ENCODE measurements around the gene PTX4.

DNA sequence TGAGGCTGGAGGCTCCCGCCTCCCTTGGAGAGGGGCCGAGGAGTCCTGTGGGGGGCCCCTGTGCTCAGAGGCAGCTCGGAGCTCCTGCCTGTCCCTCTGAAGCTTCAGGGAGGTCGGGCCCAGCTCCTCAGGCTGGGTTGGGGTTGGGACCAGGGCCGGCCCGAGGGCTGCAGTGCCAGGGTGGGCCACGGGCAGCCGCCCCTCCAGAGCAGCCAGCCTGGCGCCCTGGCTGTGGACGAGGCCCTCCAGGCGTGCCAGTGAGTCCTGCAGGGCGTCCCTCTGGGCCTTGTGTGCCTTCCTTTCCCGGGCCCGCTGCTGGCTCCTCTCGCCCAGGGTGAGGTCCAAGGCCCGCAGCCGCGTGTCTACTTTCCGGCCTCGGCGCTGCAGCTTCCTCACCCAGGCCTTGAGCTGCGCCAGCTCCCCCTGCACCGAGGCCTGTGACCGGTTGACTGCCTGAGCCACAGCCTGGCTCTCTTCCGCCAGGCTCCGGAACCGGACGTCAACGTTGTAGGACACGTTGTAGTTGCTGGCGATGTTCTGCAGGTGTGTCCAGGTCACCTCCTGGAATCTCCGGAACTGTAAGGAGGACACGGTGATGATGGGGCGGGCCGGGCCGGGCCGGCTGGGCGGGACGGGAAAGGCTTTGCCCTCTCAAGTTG is 1.2 kb downstream of the PTX4 start:
- no peak for TF ChIP-seq SIN3A (IDR thresholded peaks at IDR 0.05; ENCODE audit: borderline replicate concordance, insufficient read depth, low read length)
- no peak for TF ChIP-seq POLR2AphosphoS5 (IDR thresholded peaks at IDR 0.05; ENCODE audit: low read depth, low read length)
- TF ChIP-seq, protein P1, sequence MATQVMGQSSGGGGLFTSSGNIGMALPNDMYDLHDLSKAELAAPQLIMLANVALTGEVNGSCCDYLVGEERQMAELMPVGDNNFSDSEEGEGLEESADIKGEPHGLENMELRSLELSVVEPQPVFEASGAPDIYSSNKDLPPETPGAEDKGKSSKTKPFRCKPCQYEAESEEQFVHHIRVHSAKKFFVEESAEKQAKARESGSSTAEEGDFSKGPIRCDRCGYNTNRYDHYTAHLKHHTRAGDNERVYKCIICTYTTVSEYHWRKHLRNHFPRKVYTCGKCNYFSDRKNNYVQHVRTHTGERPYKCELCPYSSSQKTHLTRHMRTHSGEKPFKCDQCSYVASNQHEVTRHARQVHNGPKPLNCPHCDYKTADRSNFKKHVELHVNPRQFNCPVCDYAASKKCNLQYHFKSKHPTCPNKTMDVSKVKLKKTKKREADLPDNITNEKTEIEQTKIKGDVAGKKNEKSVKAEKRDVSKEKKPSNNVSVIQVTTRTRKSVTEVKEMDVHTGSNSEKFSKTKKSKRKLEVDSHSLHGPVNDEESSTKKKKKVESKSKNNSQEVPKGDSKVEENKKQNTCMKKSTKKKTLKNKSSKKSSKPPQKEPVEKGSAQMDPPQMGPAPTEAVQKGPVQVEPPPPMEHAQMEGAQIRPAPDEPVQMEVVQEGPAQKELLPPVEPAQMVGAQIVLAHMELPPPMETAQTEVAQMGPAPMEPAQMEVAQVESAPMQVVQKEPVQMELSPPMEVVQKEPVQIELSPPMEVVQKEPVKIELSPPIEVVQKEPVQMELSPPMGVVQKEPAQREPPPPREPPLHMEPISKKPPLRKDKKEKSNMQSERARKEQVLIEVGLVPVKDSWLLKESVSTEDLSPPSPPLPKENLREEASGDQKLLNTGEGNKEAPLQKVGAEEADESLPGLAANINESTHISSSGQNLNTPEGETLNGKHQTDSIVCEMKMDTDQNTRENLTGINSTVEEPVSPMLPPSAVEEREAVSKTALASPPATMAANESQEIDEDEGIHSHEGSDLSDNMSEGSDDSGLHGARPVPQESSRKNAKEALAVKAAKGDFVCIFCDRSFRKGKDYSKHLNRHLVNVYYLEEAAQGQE (IDR thresholded peaks at IDR 0.05; ENCODE audit: insufficient read depth in 1 of 2, low read depth in 2 of 2, low read length in 2 of 2), result no peak
- no peak for TF ChIP-seq TAF1 (IDR thresholded peaks at IDR 0.05; ENCODE audit: borderline replicate concordance, insufficient read depth, low read length)

All from PFSK-1 (cell line).